GM23248 (cell line): ENCODE results near the gene RNF126. TPM values are rescaled to one million over a fixed set of nuclear protein-coding genes. Genes with fewer than 3 reads are reported as not detected.

ENCODE experiments used
- DNase-seq: peaks from one replicate; pipeline ENCODE4 v3.0.0-alpha.2; 2015
- H2AFZ ChIP-seq: fragments of 200-600 bp; sonication (generic); 2 replicates; pipeline ENCODE4 v1.6.1; 2016; ENCODE audit warnings: antibody characterized with exemption
- H3F3A ChIP-seq: fragments of 200-600 bp; sonication (generic); 2 replicates; pipeline ENCODE4 v1.6.1; 2016; ENCODE audit warnings: mild to moderate bottlenecking, antibody characterized with exemption, mixed run types; ENCODE audit not compliant: insufficient read depth
- H3K27ac ChIP-seq: fragments of 200-600 bp; sonication (generic); 2 replicates; pipeline ENCODE4 v1.5.1; 2016; ENCODE audit warnings: mild to moderate bottlenecking
- H3K27me3 ChIP-seq: fragments of 200-600 bp; sonication (generic); replicated peaks from 2 replicates; pipeline ENCODE4 v1.6.1; 2016; ENCODE audit warnings: mild to moderate bottlenecking; ENCODE audit not compliant: insufficient read depth
- H3K36me3 ChIP-seq: fragments of 200-600 bp; sonication (generic); 2 replicates; pipeline ENCODE4 v1.6.1; 2016; ENCODE audit warnings: low read depth, mild to moderate bottlenecking
- H3K4me1 ChIP-seq: fragments of 200-600 bp; sonication (generic); 2 replicates; pipeline ENCODE4 v1.6.1; 2016; ENCODE audit warnings: mild to moderate bottlenecking; ENCODE audit not compliant: insufficient read depth
- H3K4me2 ChIP-seq: fragments of 200-600 bp; sonication (generic); one replicate; pipeline ENCODE4 v1.6.1; 2016; ENCODE audit warnings: mild to moderate bottlenecking; ENCODE audit not compliant: unreplicated experiment
- H3K4me3 ChIP-seq: fragments of 200-600 bp; sonication (generic); 2 replicates; pipeline ENCODE4 v1.5.1; 2016; ENCODE audit warnings: mild to moderate bottlenecking
- H3K79me2 ChIP-seq: fragments of 200-600 bp; sonication (generic); 2 replicates; pipeline ENCODE4 v1.6.1; 2016; ENCODE audit warnings: mild to moderate bottlenecking; ENCODE audit not compliant: insufficient read depth
- H3K9ac ChIP-seq: fragments of 200-600 bp; sonication (generic); 2 replicates; pipeline ENCODE4 v1.6.1; 2016; ENCODE audit warnings: mild to moderate bottlenecking
- H3K9me2 ChIP-seq: fragments of 200-600 bp; sonication (generic); 2 replicates; pipeline ENCODE4 v1.6.1; 2016; ENCODE audit warnings: mixed run types, mild to moderate bottlenecking, moderate library complexity; ENCODE audit not compliant: insufficient read depth
- H3K9me3 ChIP-seq: fragments of 200-600 bp; sonication (generic); one replicate; pipeline ENCODE4 v1.6.1; 2017; ENCODE audit warnings: low read depth
- H4K20me1 ChIP-seq: fragments of 200-600 bp; sonication (generic); 2 replicates; pipeline ENCODE4 v1.6.0; 2016; ENCODE audit not compliant: insufficient read depth
- EZH2 ChIP-seq: fragments of 200-600 bp; sonication (generic); IDR thresholded peaks from 2 replicates; pipeline ENCODE4 v1.6.1; 2018; ENCODE audit warnings: antibody characterized with exemption, mild to moderate bottlenecking; ENCODE audit not compliant: insufficient read depth, poor library complexity, severe bottlenecking
- EZH2phosphoT487 ChIP-seq: fragments of 200-600 bp; sonication (generic); IDR thresholded peaks from 2 replicates; pipeline ENCODE4 v1.6.1; 2018; ENCODE audit warnings: antibody characterized with exemption, moderate library complexity, mild to moderate bottlenecking, low read depth; ENCODE audit not compliant: insufficient read depth
- WGBS, 2 experiments: methylation state at CpG; one replicate each; pipeline ENCODE4 v1.1.6; 2015 to 2017; ENCODE audit warnings: low lambda C conversion rate in 2 of 2, low coverage in 1 of 2; ENCODE audit errors: missing lambda C conversion rate in 2 of 2; 5-methylcytosine and 5-hydroxymethylcytosine counted together
- in situ Hi-C: fragments of 300-500 bp; cut with MboI; formaldehyde crosslinking; loops from 2 replicates; pipeline ENCODE4 v1.15.0; 2020
- polyA plus RNA-seq: library from polyadenylated mRNA; unstranded; fragments of >200 nt; fragmentation: Nextera tagmentation; extraction: Ambion mirVana; gene quantifications from 2 replicates; pipeline ENCODE4 v1.2.1, GENCODE V29; 2016
- total RNA-seq: library from RNA; depleted of rRNA; stranded (reverse); fragments of >200 nt; shearing (Covaris generic); gene quantifications from 2 replicates; pipeline ENCODE4 v1.2.3, GENCODE V29; 2014

RNF126 gene
- total and polyA plus RNA-seq, 2 experiments from 2014 or later: 52.7 to 72.4 TPM

DNA sequence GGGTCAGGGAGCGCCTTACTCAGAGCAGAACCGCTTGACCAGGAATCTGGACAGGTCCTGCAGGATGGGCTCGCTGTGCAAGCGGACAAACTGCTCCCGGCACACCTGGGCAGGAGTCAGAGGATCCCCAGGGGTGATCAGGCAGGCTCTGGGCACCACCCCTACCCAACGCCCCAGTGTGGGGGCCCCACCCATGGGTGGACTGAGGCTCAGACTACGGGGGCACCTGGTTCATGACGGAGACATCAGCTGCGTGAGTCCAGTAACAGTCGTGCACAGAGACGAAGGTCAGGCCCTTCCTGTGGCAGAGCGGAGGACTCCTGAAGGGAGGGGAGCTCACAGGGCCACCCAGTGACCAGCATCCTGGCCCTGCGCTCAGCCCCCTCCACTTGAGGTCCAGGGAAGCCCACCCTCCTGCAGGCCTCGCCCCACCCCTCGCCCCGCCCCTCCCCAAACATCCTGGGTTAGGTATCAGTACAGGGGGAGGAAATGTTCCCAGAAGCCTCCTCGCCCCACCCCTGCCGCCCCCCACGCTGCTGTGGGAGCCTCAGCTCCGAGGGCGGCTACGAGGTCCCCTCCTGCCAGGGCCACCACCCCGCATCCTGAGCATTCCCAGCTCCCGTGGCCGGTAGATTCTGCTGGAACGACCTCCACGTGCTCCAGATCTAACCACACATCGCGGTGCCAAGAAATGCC is 45.3 kb downstream of the RNF126 start:
- H3K79me2 ChIP-seq: no peaks in the 10 kb centered on the region
- H3K4me1 ChIP-seq: no peaks in the 10 kb centered on the region
- H3K9me2 ChIP-seq: no peaks in the 10 kb centered on the region
- TF ChIP-seq EZH2phosphoT487 (no peak), EZH2 (no peak)
- no peak overlapping the region for H3K27ac ChIP-seq
- in situ Hi-C loops: no loop called here
- H3F3A ChIP-seq: no peaks in the 10 kb centered on the region
- no peaks in the 10 kb centered on the region for H3K27me3 ChIP-seq
- H4K20me1 ChIP-seq: no peaks in the 10 kb centered on the region
- H2AFZ ChIP-seq: no peak overlapping the region
- H3K36me3 ChIP-seq: no peaks in the 10 kb centered on the region
- DNase-seq: no peak
- H3K9ac ChIP-seq: no peak overlapping the region
- H3K4me3 ChIP-seq: no peak overlapping the region
- 92 to 93% methylated on average over 20 to 29 of the region's 29 CpGs for WGBS, 2 experiments
- H3K9me3 ChIP-seq: no peaks in the 10 kb centered on the region
- H3K4me2 ChIP-seq: no peak overlapping the region

- Histone ChIP-seq H3K27me3 (no peaks in the 10 kb centered on the region), H3K4me3 (no peak overlapping the region), H3K36me3 (no peaks in the 10 kb centered on the region), H3K9me2 (no peaks in the 10 kb centered on the region), H4K20me1 (no peaks in the 10 kb centered on the region), H3K4me1 (peaks cover 3% of the 10 kb centered on the region), H3K27ac (no peak overlapping the region), H3F3A (peaks cover 4% of the 10 kb centered on the region), H3K79me2 (no peaks in the 10 kb centered on the region), H3K9me3 (no peaks in the 10 kb centered on the region), H3K4me2 (no peak overlapping the region), H3K9ac (no peak overlapping the region), H2AFZ (no peak overlapping the region)
- DNase-seq: no peak
- no peak for TF ChIP-seq EZH2
- TF ChIP-seq EZH2phosphoT487: no peak
- 91 to 93% methylated on average over 23 to 58 of the region's 58 CpGs for WGBS, 2 experiments
- in situ Hi-C loops: no loop called here
Measured at GRCh38 chr19:616747-617526, 46.1 kb downstream of the RNF126 start.

GRCh38 chr19:616062-616700 is 46.8 kb downstream of the RNF126 start:
- Histone ChIP-seq H3K4me3 (no peak overlapping the region), H3K4me1 (peaks cover 7% of the 10 kb centered on the region), H4K20me1 (no peaks in the 10 kb centered on the region), H3K9me2 (no peaks in the 10 kb centered on the region), H3K4me2 (no peak overlapping the region), H3K9me3 (no peaks in the 10 kb centered on the region), H3K79me2 (no peaks in the 10 kb centered on the region), H3K36me3 (no peaks in the 10 kb centered on the region), H3K9ac (no peak overlapping the region), H3K27me3 (no peaks in the 10 kb centered on the region), H2AFZ (no peak overlapping the region), H3K27ac (no peak overlapping the region), H3F3A (peaks cover 6% of the 10 kb centered on the region)
- 30 to 57% methylated on average over 4 to 72 of the region's 97 CpGs for WGBS, 2 experiments
- in situ Hi-C loops: no loop called here
- DNase-seq: no peak
- TF ChIP-seq EZH2phosphoT487 (no peak), EZH2 (no peak)

DNA sequence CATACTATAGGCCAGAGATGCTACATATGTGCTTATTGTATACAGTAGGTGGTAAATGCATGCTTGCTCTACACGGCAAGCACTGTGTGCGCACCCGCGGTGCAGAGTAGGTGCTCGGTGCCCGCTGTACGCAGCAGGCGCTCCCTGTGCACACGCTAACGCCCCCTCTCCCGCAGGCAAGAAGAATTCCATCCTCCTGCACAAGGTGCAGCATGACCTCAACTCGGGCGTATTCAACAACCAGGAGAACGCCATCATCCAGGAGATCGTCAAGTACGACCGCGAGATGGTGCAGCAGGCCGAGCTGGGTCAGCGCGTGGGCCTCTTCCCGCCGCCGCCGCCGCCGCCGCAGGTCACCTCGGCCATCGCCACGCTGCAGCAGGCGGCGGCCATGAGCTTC is 47.4 kb downstream of the RNF126 start:
- in situ Hi-C loops: no loop called here
- Histone ChIP-seq H3F3A (peaks cover 6% of the 10 kb centered on the region), H3K4me2 (no peak overlapping the region), H3K4me1 (peaks cover 13% of the 10 kb centered on the region), H4K20me1 (no peaks in the 10 kb centered on the region), H3K9me3 (no peaks in the 10 kb centered on the region), H3K36me3 (no peaks in the 10 kb centered on the region), H3K27me3 (no peaks in the 10 kb centered on the region), H2AFZ (no peak overlapping the region), H3K9me2 (no peaks in the 10 kb centered on the region), H3K27ac (no peak overlapping the region), H3K9ac (no peak overlapping the region), H3K79me2 (no peaks in the 10 kb centered on the region), H3K4me3 (no peak overlapping the region)
- TF ChIP-seq EZH2 (no peak), EZH2phosphoT487 (no peak)
- 57 to 66% methylated on average over 32 to 33 of the region's 33 CpGs for WGBS, 2 experiments
- DNase-seq: no peak
